Measurements from ENCODE around the gene SART3. TPM values are rescaled to one million over a fixed set of nuclear protein-coding genes. Genes with fewer than 3 reads are reported as not detected.

The SART3 gene
- total RNA-seq, 1 donor from 2014 or later, result 79.0 TPM

DNA sequence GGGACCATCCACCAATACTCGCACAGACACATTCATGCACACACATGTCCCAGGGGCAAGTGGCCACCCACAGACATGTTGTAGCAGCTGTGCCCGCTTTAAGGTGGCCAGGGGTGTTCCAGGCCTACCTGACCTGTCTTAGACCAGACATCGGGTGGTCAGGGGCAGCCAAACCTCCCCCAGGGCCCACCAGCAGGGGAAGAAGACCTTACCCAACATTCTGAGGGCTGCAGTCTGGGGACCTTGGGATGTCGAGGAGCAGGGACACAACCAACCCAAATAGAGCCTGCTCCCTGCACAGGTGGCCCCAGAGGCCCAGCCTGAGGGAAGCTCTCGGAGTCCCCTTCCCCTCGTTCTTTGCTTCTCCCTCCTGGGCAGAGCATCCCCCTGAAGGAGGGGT is 38.6 kb upstream of the SART3 start:
- Mint-ChIP-seq H3K27ac (peak overlapping the region; percentile 12), H3K36me3 (no peaks in the 10 kb centered on the region), H3K9me3 (no peaks in the 10 kb centered on the region), H3K27me3 (ENCODE audit: insufficient read depth, low read depth) (peaks cover 24% of the 10 kb centered on the region), H3K4me1 (peaks cover 18% of the 10 kb centered on the region), H3K4me3 (peak overlapping the region; percentile 36)
- TF ChIP-seq, protein P1, sequence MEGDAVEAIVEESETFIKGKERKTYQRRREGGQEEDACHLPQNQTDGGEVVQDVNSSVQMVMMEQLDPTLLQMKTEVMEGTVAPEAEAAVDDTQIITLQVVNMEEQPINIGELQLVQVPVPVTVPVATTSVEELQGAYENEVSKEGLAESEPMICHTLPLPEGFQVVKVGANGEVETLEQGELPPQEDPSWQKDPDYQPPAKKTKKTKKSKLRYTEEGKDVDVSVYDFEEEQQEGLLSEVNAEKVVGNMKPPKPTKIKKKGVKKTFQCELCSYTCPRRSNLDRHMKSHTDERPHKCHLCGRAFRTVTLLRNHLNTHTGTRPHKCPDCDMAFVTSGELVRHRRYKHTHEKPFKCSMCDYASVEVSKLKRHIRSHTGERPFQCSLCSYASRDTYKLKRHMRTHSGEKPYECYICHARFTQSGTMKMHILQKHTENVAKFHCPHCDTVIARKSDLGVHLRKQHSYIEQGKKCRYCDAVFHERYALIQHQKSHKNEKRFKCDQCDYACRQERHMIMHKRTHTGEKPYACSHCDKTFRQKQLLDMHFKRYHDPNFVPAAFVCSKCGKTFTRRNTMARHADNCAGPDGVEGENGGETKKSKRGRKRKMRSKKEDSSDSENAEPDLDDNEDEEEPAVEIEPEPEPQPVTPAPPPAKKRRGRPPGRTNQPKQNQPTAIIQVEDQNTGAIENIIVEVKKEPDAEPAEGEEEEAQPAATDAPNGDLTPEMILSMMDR (IDR thresholded peaks at IDR 0.05), result no peak
- no peak for TF ChIP-seq EZH2phosphoT487 (IDR thresholded peaks at IDR 0.05)
- H3K4me2 ChIP-seq, result no peak overlapping the region
- no peaks in the 10 kb centered on the region for H3K79me2 ChIP-seq (ENCODE audit: low read depth)
- no peak overlapping the region for H3K9ac ChIP-seq
- no peaks in the 10 kb centered on the region for H3K9me3 ChIP-seq (ENCODE audit: low read depth)
- H3K4me3 ChIP-seq, result no peak overlapping the region
- no peaks in the 10 kb centered on the region for H3K27me3 ChIP-seq
- H3K4me1 ChIP-seq, result peaks cover 5% of the 10 kb centered on the region
- H4K20me1 ChIP-seq (ENCODE audit: low read depth), result no peaks in the 10 kb centered on the region
- DNase-seq (ENCODE audit: low spot score), result no peak
- H3F3A ChIP-seq (ENCODE audit: low read depth), result peaks cover 14% of the 10 kb centered on the region
- H2AFZ ChIP-seq (replicated peaks), result no peak overlapping the region
- no peak overlapping the region for H3K27ac ChIP-seq
- no peaks in the 10 kb centered on the region for H3K36me3 ChIP-seq

- H3K9me3 Mint-ChIP-seq, result no peaks in the 10 kb centered on the region
- no peak for TF ChIP-seq EZH2phosphoT487 (IDR thresholded peaks at IDR 0.05)
- TF ChIP-seq, protein P1 (IDR thresholded peaks at IDR 0.05), result no peak
- no peak for TF ChIP-seq EZH2 (IDR thresholded peaks at IDR 0.05)
- Histone ChIP-seq H2AFZ (replicated peaks) (no peak overlapping the region), H3K4me3 (no peak overlapping the region), H3K9ac (no peak overlapping the region), H3F3A (ENCODE audit: low read depth) (peaks cover 8% of the 10 kb centered on the region), H3K4me1 (peaks cover 7% of the 10 kb centered on the region), H3K27me3 (no peaks in the 10 kb centered on the region), H3K9me3 (ENCODE audit: low read depth) (no peaks in the 10 kb centered on the region), H3K27ac (no peak overlapping the region), H3K4me2 (peak overlapping the region; percentile 18), H4K20me1 (ENCODE audit: low read depth) (no peaks in the 10 kb centered on the region), H3K36me3 (no peaks in the 10 kb centered on the region), H3K79me2 (ENCODE audit: low read depth) (no peaks in the 10 kb centered on the region)
- H3K27me3 Mint-ChIP-seq (ENCODE audit: insufficient read depth, low read depth), result peaks cover 22% of the 10 kb centered on the region
- no peak for DNase-seq (ENCODE audit: low spot score)
- peaks cover 12% of the 10 kb centered on the region for H3K4me1 Mint-ChIP-seq
- H3K36me3 Mint-ChIP-seq, result no peaks in the 10 kb centered on the region
- no peak overlapping the region for H3K4me3 Mint-ChIP-seq
- peak overlapping the region; percentile 68 for H3K27ac Mint-ChIP-seq
These were observed 37.7 kb upstream of the SART3 start for GRCh38 chr12:108598553-108599250.

DNA sequence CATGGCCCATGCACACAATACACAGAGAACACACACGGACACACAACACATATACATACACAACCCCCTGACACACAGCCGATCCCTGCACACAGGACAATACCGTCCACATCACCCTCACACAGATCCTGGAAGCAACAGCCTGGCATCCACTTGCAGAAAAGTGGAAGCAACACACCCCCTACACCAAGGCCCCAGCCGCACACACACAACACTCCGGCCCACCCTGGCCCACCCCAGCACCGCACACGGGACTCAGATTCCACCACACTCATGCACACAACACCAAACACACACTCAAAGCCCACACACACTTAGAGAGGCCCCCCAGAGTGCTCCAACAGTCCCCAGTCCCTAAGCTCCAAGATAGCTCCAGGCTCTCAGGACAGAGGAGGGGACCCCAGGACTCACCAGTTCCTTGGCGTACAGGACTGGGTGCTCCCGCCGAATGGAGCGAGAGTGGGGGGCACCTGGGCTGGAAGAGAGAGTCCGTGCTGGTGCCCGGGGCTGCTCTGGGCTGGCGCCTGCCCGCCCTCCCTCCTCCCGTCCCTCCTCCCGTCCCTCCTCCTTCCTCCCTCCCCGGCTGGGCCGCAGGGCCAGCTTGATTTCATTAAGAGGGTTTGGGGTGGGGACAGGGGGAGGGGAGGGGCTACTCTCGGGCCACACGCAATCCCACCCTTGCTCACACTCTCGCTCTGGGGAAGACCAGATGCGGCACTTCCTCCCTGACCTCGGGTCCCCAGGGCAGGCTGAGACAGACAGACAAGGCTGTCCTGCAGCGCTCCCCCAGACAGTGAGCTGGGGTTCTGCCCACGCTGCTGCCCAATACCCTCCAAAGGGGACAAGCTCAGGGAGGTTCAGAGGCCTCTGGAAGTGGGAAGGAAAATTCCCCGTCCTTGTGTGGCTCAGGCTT is 36.8 kb upstream of the SART3 start, which contains the start of gene TMEM119:
TMEM119 (minus strand) TSS at position 526 of the 913 bp plus-strand sequence. CDS start 5,701 bp downstream, outside the sequence.
- H3F3A ChIP-seq (ENCODE audit: low read depth), result peaks cover 11% of the 10 kb centered on the region
- Mint-ChIP-seq H3K9me3 (no peaks in the 10 kb centered on the region), H3K36me3 (no peaks in the 10 kb centered on the region), H3K27ac (peak within 1 kb of the TSS; percentile 85), H3K4me1 (peaks cover 12% of the 10 kb centered on the region), H3K4me3 (peak within 1 kb of the TSS; percentile 63), H3K27me3 (ENCODE audit: insufficient read depth, low read depth) (peaks cover 19% of the 10 kb centered on the region)
- no peak within 1 kb of the TSS for H3K9ac ChIP-seq
- peaks cover 13% of the 10 kb centered on the region for H3K4me1 ChIP-seq
- peak within 1 kb of the TSS; percentile 18 for H3K4me2 ChIP-seq
- peak within 1 kb of the TSS; percentile 34 for H2AFZ ChIP-seq (replicated peaks)
- no peak within 1 kb of the TSS for H3K4me3 ChIP-seq
- no peaks in the 10 kb centered on the region for H3K27me3 ChIP-seq
- no peaks in the 10 kb centered on the region for H3K9me3 ChIP-seq (ENCODE audit: low read depth)
- no peaks in the 10 kb centered on the region for H4K20me1 ChIP-seq (ENCODE audit: low read depth)
- no peaks in the 10 kb centered on the region for H3K36me3 ChIP-seq
- H3K27ac ChIP-seq, result no peak within 1 kb of the TSS
- no peaks in the 10 kb centered on the region for H3K79me2 ChIP-seq (ENCODE audit: low read depth)
- TF ChIP-seq EZH2phosphoT487 (IDR thresholded peaks at IDR 0.05) (no peak), EZH2 (IDR thresholded peaks at IDR 0.05) (no peak)
- TF ChIP-seq, protein P1 (IDR thresholded peaks at IDR 0.05), result no peak
- DNase-seq (ENCODE audit: low spot score), result peak; percentile 52

Measured in neural progenitor cell (in vitro differentiated cells).